ENCODE data around the gene TSHZ2. TPM values are rescaled to one million over a fixed set of nuclear protein-coding genes. Genes with fewer than 3 reads are reported as not detected.
"Not testable (repeated sequence)": the region's sequence is repeated elsewhere in the genome, so short reads cannot be mapped to it uniquely, and the experiment has no call there.

Gene TSHZ2
- total RNA-seq, 6 experiments from 2014 or later = 14.2 to 28.1 (median 21.0) TPM

DNA sequence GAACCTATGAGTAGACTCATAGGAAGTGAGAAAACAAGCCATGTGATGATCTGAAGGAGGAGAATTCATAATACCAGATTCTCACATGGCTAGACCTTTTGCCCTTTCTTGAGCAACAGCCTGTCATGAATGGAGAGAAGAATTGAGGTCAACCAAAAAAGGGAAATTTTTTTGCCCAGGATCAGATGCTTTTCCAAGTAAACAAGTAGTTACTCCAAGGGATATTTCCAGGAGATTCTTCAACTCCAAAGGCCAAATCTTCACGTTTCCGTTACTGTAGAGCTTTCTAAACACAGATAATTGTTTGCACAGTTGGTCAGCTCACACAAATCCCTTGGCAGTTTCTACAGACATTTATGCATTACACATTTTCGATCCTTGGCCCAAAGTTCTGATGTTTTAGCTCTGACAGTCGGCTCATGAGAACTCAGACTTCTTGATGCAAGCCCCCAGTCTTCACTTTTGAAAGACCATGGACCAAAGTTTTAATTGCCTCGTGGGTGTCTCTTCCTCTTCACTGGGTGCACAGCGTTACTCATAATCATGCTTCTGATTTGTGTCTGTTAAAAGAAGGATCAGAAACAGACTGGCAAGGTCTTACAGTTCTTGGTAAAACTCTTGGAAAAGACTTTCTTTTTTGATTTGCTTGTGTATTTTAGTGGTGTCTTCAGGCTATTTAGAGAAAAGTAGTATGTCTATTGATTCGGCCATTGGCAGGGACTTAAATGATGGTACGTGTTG is 115.0 kb downstream of the TSHZ2 start:
- Histone ChIP-seq H3K9me3 (no peaks in the 10 kb centered on the region), H3K36me3 (no peaks in the 10 kb centered on the region), H3K27ac (peak overlapping the region; percentile 56 to 83 (median 64)), H3K4me3 (no peak overlapping the region), H3K4me1 (peaks cover 0 to 28% (median 0%) of the 10 kb centered on the region in 4 donors), H3K27me3 (no peaks in the 10 kb centered on the region)
- TF ChIP-seq CTCF (IDR thresholded peaks at IDR 0.05) = no peak
- ATAC-seq (peak; percentile 61 to 74 (median 66)), DNase-seq (no peak)
- 41% methylated on average over 7 of the region's 8 CpGs for WGBS (ENCODE audit: insufficient coverage, low coverage, low lambda C conversion rate, missing lambda C conversion rate)
- intact Hi-C loops (cut with DNase I) = no loop called here

- no peak for TF ChIP-seq CTCF (IDR thresholded peaks at IDR 0.05)
- no peak for TF ChIP-seq POLR2A (IDR thresholded peaks at IDR 0.05)
- DNase-seq = no peak
- Histone ChIP-seq H3K36me3 (no peaks in the 10 kb centered on the region), H3K27me3 (no peaks in the 10 kb centered on the region), H3K9me3 (no peaks in the 10 kb centered on the region), H3K4me3 (no peak overlapping the region), H3K4me1 (peaks cover 0 to 16% (median 0%) of the 10 kb centered on the region in 4 donors), H3K27ac (no peak overlapping the region)
- intact Hi-C loops (cut with DNase I) = no loop called here
- 92% methylated on average over 5 of the region's 10 CpGs for WGBS (ENCODE audit: insufficient coverage, low coverage, low lambda C conversion rate, missing lambda C conversion rate)
- no peak for ATAC-seq
These were observed 116.6 kb downstream of the TSHZ2 start for GRCh38 chr20:53088786-53089185.

GRCh38 chr20:53089851-53090250 is 117.7 kb downstream of the TSHZ2 start:
- peaks cover 0 to 15% (median 0%) of the 10 kb centered on the region in 4 donors for H3K4me1 ChIP-seq
- H3K27ac ChIP-seq; DNase-seq; H3K36me3 ChIP-seq; H3K4me3 ChIP-seq; H3K9me3 ChIP-seq; intact Hi-C loops (cut with DNase I); ATAC-seq; H3K27me3 ChIP-seq: not testable (repeated sequence)
- no CpG with 5 or more reads among the region's 1 CpG for WGBS (ENCODE audit: insufficient coverage, low coverage, low lambda C conversion rate, missing lambda C conversion rate)

GRCh38 chr20:53091789-53092188 is 119.6 kb downstream of the TSHZ2 start:
- ATAC-seq (no peak), DNase-seq (no peak)
- H3K27me3 ChIP-seq = no peaks in the 10 kb centered on the region
- TF ChIP-seq CTCF (IDR thresholded peaks at IDR 0.05) = no peak
- no peak for TF ChIP-seq POLR2A (IDR thresholded peaks at IDR 0.05)
- H3K9me3 ChIP-seq = no peaks in the 10 kb centered on the region
- H3K4me3 ChIP-seq = no peak overlapping the region
- no peak overlapping the region for H3K27ac ChIP-seq
- intact Hi-C loops (cut with DNase I) = no loop called here
- 74% methylated on average over 4 of the region's 4 CpGs for WGBS (ENCODE audit: insufficient coverage, low coverage, low lambda C conversion rate, missing lambda C conversion rate)
- H3K36me3 ChIP-seq = no peaks in the 10 kb centered on the region
- H3K4me1 ChIP-seq = peaks cover 0 to 11% (median 0%) of the 10 kb centered on the region in 4 donors

- TF ChIP-seq CTCF (IDR thresholded peaks at IDR 0.05) (no peak), POLR2A (IDR thresholded peaks at IDR 0.05) (no peak)
- no peaks in the 10 kb centered on the region for H3K9me3 ChIP-seq
- H3K36me3 ChIP-seq = no peaks in the 10 kb centered on the region
- H3K27ac ChIP-seq = no peak overlapping the region
- H3K4me3 ChIP-seq = no peak overlapping the region
- ATAC-seq (peak in 2 of 4 donors; percentile 40 to 47), DNase-seq (no peak)
- no peaks in the 10 kb centered on the region for H3K27me3 ChIP-seq
- intact Hi-C loops (cut with DNase I) = no loop called here
- 66% methylated on average over 6 of the region's 6 CpGs for WGBS (ENCODE audit: insufficient coverage, low coverage, low lambda C conversion rate, missing lambda C conversion rate)
- peaks cover 0 to 3% (median 0%) of the 10 kb centered on the region in 4 donors for H3K4me1 ChIP-seq
These were observed 120.7 kb downstream of the TSHZ2 start for GRCh38 chr20:53092772-53093300.
